HUES64 (cell line): Measurements from ENCODE around the gene CR2. TPM values are rescaled to one million over a fixed set of nuclear protein-coding genes. Genes with fewer than 3 reads are reported as not detected.

Experiments used
- H3K27ac ChIP-seq: 2 replicates; pipeline ENCODE4 v1.7.0; 2013; ENCODE audit warnings: low read depth, low read length, inconsistent platforms
- H3K27me3 ChIP-seq: 2 replicates; pipeline ENCODE4 v1.6.1; 2013; ENCODE audit warnings: mild to moderate bottlenecking, low read length; ENCODE audit not compliant: insufficient read depth
- H3K36me3 ChIP-seq: 2 replicates; pipeline ENCODE4 v1.6.1; 2013; ENCODE audit warnings: mild to moderate bottlenecking, low read length; ENCODE audit not compliant: insufficient read depth
- H3K4me1 ChIP-seq: 2 replicates; pipeline ENCODE4 v1.6.1; 2013; ENCODE audit warnings: mild to moderate bottlenecking, low read length, moderate library complexity; ENCODE audit not compliant: insufficient read depth
- H3K4me3 ChIP-seq: 2 replicates; pipeline ENCODE4 v1.5.1; 2013; ENCODE audit warnings: mild to moderate bottlenecking, low read length, moderate library complexity
- H3K9ac ChIP-seq: 2 replicates; pipeline ENCODE4 v1.6.1; 2013; ENCODE audit warnings: mild to moderate bottlenecking, low read depth, low read length
- H3K9me3 ChIP-seq: 2 replicates; pipeline ENCODE4 v1.6.1; 2013; ENCODE audit warnings: low read depth, low read length; ENCODE audit not compliant: insufficient read depth
- WGBS: fragments of 150-250, 120-280 bp; methylation state at CpG from one replicate; pipeline ENCODE4 v1.1.7; 2013; ENCODE audit warnings: missing lambda C conversion rate; 5-methylcytosine and 5-hydroxymethylcytosine counted together
- polyA plus RNA-seq, 2 experiments: library from polyadenylated mRNA; stranded (reverse); fragments of 50-300 nt; gene quantifications; one replicate each; pipeline ENCODE4 v1.2.3, GENCODE V29; 2013

CR2 gene
- polyA plus RNA-seq (2013, experiment 1 of 2), result 0.90 TPM
- polyA plus RNA-seq (2013, experiment 2 of 2), result 1.0 TPM

- peak within 1 kb of the TSS; percentile 58 for H3K9ac ChIP-seq
- 1% methylated on average over 75 of the region's 75 CpGs for WGBS
- peaks cover 83% of the 10 kb centered on the region for H3K27me3 ChIP-seq
- no peaks in the 10 kb centered on the region for H3K9me3 ChIP-seq
- H3K4me3 ChIP-seq, result peak within 1 kb of the TSS; percentile 66
- no peaks in the 10 kb centered on the region for H3K4me1 ChIP-seq
- H3K27ac ChIP-seq, result no peak within 1 kb of the TSS
- no peaks in the 10 kb centered on the region for H3K36me3 ChIP-seq
These were observed at the start of gene CR2 for GRCh38 chr1:207454046-207454964. Gene CR2, plus strand, starts transcription at chr1:207454328. Its CDS starts 91 bp downstream, at chr1:207454419.

- WGBS, result 83% methylated on average over 6 of the region's 6 CpGs
- Histone ChIP-seq H3K4me3 (no peak overlapping the region), H3K27me3 (no peaks in the 10 kb centered on the region), H3K36me3 (no peaks in the 10 kb centered on the region), H3K4me1 (no peaks in the 10 kb centered on the region), H3K27ac (no peak overlapping the region), H3K9me3 (no peaks in the 10 kb centered on the region), H3K9ac (no peak overlapping the region)
These were observed 49.1 kb upstream of the CR2 start for GRCh38 chr1:207404849-207405525.

GRCh38 chr1:207405814-207406213 is 48.3 kb upstream of the CR2 start:
- H3K27me3 ChIP-seq, result no peaks in the 10 kb centered on the region
- H3K4me3 ChIP-seq, result no peak overlapping the region
- no peaks in the 10 kb centered on the region for H3K4me1 ChIP-seq
- no peak overlapping the region for H3K9ac ChIP-seq
- H3K27ac ChIP-seq, result no peak overlapping the region
- no peaks in the 10 kb centered on the region for H3K9me3 ChIP-seq
- H3K36me3 ChIP-seq, result no peaks in the 10 kb centered on the region

GRCh38 chr1:207407655-207408260 is 46.4 kb upstream of the CR2 start:
- no peaks in the 10 kb centered on the region for H3K9me3 ChIP-seq
- no peak overlapping the region for H3K9ac ChIP-seq
- WGBS, result no CpG with 5 or more reads among the region's 1 CpG

GRCh38 chr1:207412845-207413244 is 41.3 kb upstream of the CR2 start:
- Histone ChIP-seq H3K4me3 (no peak overlapping the region), H3K9me3 (no peaks in the 10 kb centered on the region), H3K9ac (no peak overlapping the region), H3K36me3 (no peaks in the 10 kb centered on the region), H3K27ac (no peak overlapping the region), H3K27me3 (no peaks in the 10 kb centered on the region), H3K4me1 (no peaks in the 10 kb centered on the region)
- WGBS, result 90% methylated on average over 2 of the region's 2 CpGs

More at GRCh38 chr1:207407655-207408260, 46.4 kb upstream of the CR2 start:
- no peaks in the 10 kb centered on the region for H3K27me3 ChIP-seq
- no peak overlapping the region for H3K27ac ChIP-seq
- no peaks in the 10 kb centered on the region for H3K4me1 ChIP-seq
- no peaks in the 10 kb centered on the region for H3K36me3 ChIP-seq
- no peak overlapping the region for H3K4me3 ChIP-seq

GRCh38 chr1:207414606-207415108 is 39.5 kb upstream of the CR2 start:
- 95% methylated on average over 4 of the region's 4 CpGs for WGBS
- no peak overlapping the region for H3K4me3 ChIP-seq
- no peaks in the 10 kb centered on the region for H3K4me1 ChIP-seq
- H3K36me3 ChIP-seq, result no peaks in the 10 kb centered on the region
- no peak overlapping the region for H3K9ac ChIP-seq
- no peaks in the 10 kb centered on the region for H3K27me3 ChIP-seq
- H3K27ac ChIP-seq, result no peak overlapping the region
- no peaks in the 10 kb centered on the region for H3K9me3 ChIP-seq

GRCh38 chr1:207417076-207417475 is 37.1 kb upstream of the CR2 start:
- H3K4me1 ChIP-seq, result no peaks in the 10 kb centered on the region
- no peaks in the 10 kb centered on the region for H3K27me3 ChIP-seq
- no peak overlapping the region for H3K9ac ChIP-seq
- H3K36me3 ChIP-seq, result no peaks in the 10 kb centered on the region
- H3K27ac ChIP-seq, result no peak overlapping the region
- 88% methylated on average over 1 of the region's 1 CpG for WGBS
- no peaks in the 10 kb centered on the region for H3K9me3 ChIP-seq
- H3K4me3 ChIP-seq, result no peak overlapping the region

- no peak overlapping the region for H3K9ac ChIP-seq
- no CpG with 5 or more reads among the region's 1 CpG for WGBS
These were observed 35.8 kb upstream of the CR2 start for GRCh38 chr1:207418351-207418750.

GRCh38 chr1:207420109-207420508 is 34.0 kb upstream of the CR2 start:
- Histone ChIP-seq H3K9ac (no peak overlapping the region), H3K4me3 (no peak overlapping the region), H3K4me1 (no peaks in the 10 kb centered on the region), H3K9me3 (no peaks in the 10 kb centered on the region), H3K36me3 (no peaks in the 10 kb centered on the region), H3K27me3 (no peaks in the 10 kb centered on the region), H3K27ac (no peak overlapping the region)
- WGBS, result 92% methylated on average over 1 of the region's 1 CpG

More at GRCh38 chr1:207418351-207418750, 35.8 kb upstream of the CR2 start:
- Histone ChIP-seq H3K27me3 (no peaks in the 10 kb centered on the region), H3K4me1 (no peaks in the 10 kb centered on the region), H3K9me3 (no peaks in the 10 kb centered on the region), H3K36me3 (no peaks in the 10 kb centered on the region), H3K4me3 (no peak overlapping the region), H3K27ac (no peak overlapping the region)

GRCh38 chr1:207421078-207421477 is 33.0 kb upstream of the CR2 start:
- no peaks in the 10 kb centered on the region for H3K36me3 ChIP-seq
- no peak overlapping the region for H3K27ac ChIP-seq
- H3K4me1 ChIP-seq, result no peaks in the 10 kb centered on the region
- H3K4me3 ChIP-seq, result no peak overlapping the region
- WGBS, result 90% methylated on average over 9 of the region's 9 CpGs
- no peaks in the 10 kb centered on the region for H3K9me3 ChIP-seq
- no peak overlapping the region for H3K9ac ChIP-seq
- no peaks in the 10 kb centered on the region for H3K27me3 ChIP-seq
